ENCODE results near the gene TRABD2B.

GRCh38 chr1:47712596-47713299 is 284.4 kb downstream of the TRABD2B start:
- TF ChIP-seq EZH2phosphoT487 (IDR thresholded peaks at IDR 0.05; ENCODE audit: low read depth, severe bottlenecking, unreplicated experiment) (no peak), CTCF (IDR thresholded peaks at IDR 0.05; ENCODE audit: poor library complexity) (no peak)

All from hepatocyte (in vitro differentiated cells).